A549 treated with CpdA at 1 μM for 4 hours (cell line): Measurements from ENCODE around the gene PTPN5. TPM values are rescaled to one million over a fixed set of nuclear protein-coding genes. Genes with fewer than 3 reads are reported as not detected.

ENCODE experiments used
- total RNA-seq: library from RNA; stranded (reverse); fragments of 200-300 nt; extraction: Qiagen RNA extraction; gene quantifications from 5 replicates; pipeline ENCODE4 v1.2.3, GENCODE V29; 2022; ENCODE audit warnings: low read depth

PTPN5 gene
- 0.02 TPM in 1 of 5 replicates, not detected in the others for total RNA-seq

GRCh38 chr11:18791207-18791968 is at the start of gene PTPN5:
Gene PTPN5, minus strand, starts transcription at chr11:18791798. Its CDS starts 19,840 bp downstream, at chr11:18771958.

DNA sequence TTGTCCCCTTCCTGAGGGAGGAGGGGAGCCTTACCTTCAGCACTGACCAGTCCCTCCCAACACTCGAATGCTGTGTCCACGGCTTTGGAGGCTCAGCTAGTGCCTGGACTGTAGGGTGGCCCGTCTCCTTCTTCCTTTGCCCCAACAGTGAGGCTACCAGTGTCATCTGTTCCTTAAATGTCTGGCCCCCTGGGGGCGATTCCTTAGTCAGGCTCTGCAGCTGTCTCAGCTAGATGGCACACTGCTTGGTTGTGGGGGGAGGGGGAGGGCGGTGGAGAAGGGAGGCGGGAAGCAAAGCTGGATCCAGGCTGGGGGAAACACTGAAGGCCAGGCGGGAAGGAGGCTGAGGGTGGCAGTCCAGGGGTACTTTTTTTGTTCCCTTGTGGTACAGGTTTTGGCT is 65.6 kb downstream of the PTPN5 start, which contains the start of gene IGSF22:
Gene IGSF22, minus strand, starts transcription at position 149 of the 400 bp plus-strand sequence. CDS start 1,952 bp downstream, outside the sequence.

GRCh38 chr11:18698341-18699268 is 93.0 kb downstream of the PTPN5 start, which contains the start of gene TMEM86A:
Gene TMEM86A, plus strand, starts transcription at chr11:18698779. Its CDS starts 108 bp downstream, at chr11:18698887.

Other genes starting within 250 kb of the PTPN5 start
- gene UEVLD, start 203.1 kb downstream of the PTPN5 start, total RNA-seq, result 16.8 to 26.4 TPM (median 20.4 TPM) in 5 replicates
- gene MISFA, start 192.0 kb downstream of the PTPN5 start, total RNA-seq, result 2.0 to 2.8 TPM (median 2.0 TPM) in 5 replicates
- gene SPTY2D1, start 157.5 kb downstream of the PTPN5 start, total RNA-seq, result 14.5 to 22.6 TPM (median 17.7 TPM) in 5 replicates
- gene TMEM86A, start 93.0 kb downstream of the PTPN5 start, total RNA-seq, result 0.31 to 0.64 TPM (median 0.58 TPM) in 5 replicates
- gene IGSF22, start 65.6 kb downstream of the PTPN5 start, total RNA-seq, result 0.02 TPM in 1 of 5 replicates, not detected in the others
- not detected in 5 replicates for gene MRGPRX1, start 147.6 kb upstream of the PTPN5 start, total RNA-seq